Activated B cell treated with CpG ODN at 0.5 μM for 24 hours (primary cell): ENCODE results near the gene FER. TPM values are rescaled to one million over a fixed set of nuclear protein-coding genes. Genes with fewer than 3 reads are reported as not detected.

Experiments used
- ATAC-seq: fragments of 200-7000 bp; cut with Tn5 transposase; one replicate; pipeline ENCODE4 v1.10.0; 2021; ENCODE audit warnings: low read depth, mild to moderate bottlenecking, moderate library complexity
- CTCF ChIA-PET: fragments of 350-600 bp; sonication (Branson Sonifier 250); formaldehyde crosslinking; loops from one replicate; lab custom pipeline; 2021; ENCODE audit warnings: antibody characterized with exemption; lab: Charles Lee
- POLR2A ChIA-PET: fragments of 350-600 bp; sonication (Branson Sonifier 250); formaldehyde crosslinking; loops from one replicate; lab custom pipeline; 2021; ENCODE audit warnings: antibody characterized with exemption; lab: Charles Lee
- DNase-seq: peaks from one replicate; pipeline ENCODE4 v3.0.0; 2022
- H3K27ac Mint-ChIP-seq: one replicate; pipeline ENCODE4 v1.8.0; 2020; ENCODE audit warnings: mixed read lengths
- H3K27me3 Mint-ChIP-seq: one replicate; pipeline ENCODE4 v1.8.0; 2021; ENCODE audit warnings: mixed read lengths
- H3K36me3 Mint-ChIP-seq: one replicate; pipeline ENCODE4 v1.8.0; 2021; ENCODE audit warnings: low read depth, mixed read lengths
- H3K4me1 Mint-ChIP-seq: one replicate; pipeline ENCODE4 v1.8.0; 2021; ENCODE audit warnings: mixed read lengths
- H3K4me3 Mint-ChIP-seq: one replicate; pipeline ENCODE4 v1.8.0; 2020; ENCODE audit warnings: mild to moderate bottlenecking, mixed read lengths
- H3K9me3 Mint-ChIP-seq: one replicate; pipeline ENCODE4 v1.8.0; 2020; ENCODE audit warnings: mixed read lengths
- CTCF ChIP-seq: fragments of 200-600 bp; IDR thresholded peaks from one replicate; pipeline ENCODE4 v1.8.0; 2022; ENCODE audit warnings: antibody characterized with exemption, mild to moderate bottlenecking
- intact Hi-C: fragments of 100-400 bp; cut with micrococcal nuclease; formaldehyde crosslinking; loops from one replicate; pipeline ENCODE4 v1.15.1; 2024
- total RNA-seq: library from RNA; stranded (reverse); gene quantifications from 2 replicates; pipeline ENCODE4 v1.2.3, GENCODE V29; 2022

The FER gene
- total RNA-seq, 1 donor from 2014 or later: 17.3 TPM

GRCh38 chr5:109080481-109080880 lies 332.8 kb downstream of the FER start:
- Mint-ChIP-seq H3K27ac (no peak overlapping the region), H3K27me3 (no peaks in the 10 kb centered on the region), H3K36me3 (no peaks in the 10 kb centered on the region), H3K4me3 (no peak overlapping the region), H3K4me1 (no peaks in the 10 kb centered on the region), H3K9me3 (no peaks in the 10 kb centered on the region)
- CTCF ChIA-PET: no interaction called here
- POLR2A ChIA-PET: no interaction called here
- no peak for TF ChIP-seq CTCF
- intact Hi-C loops: no loop called here
- DNase-seq: no peak
- ATAC-seq: no peak

DNA sequence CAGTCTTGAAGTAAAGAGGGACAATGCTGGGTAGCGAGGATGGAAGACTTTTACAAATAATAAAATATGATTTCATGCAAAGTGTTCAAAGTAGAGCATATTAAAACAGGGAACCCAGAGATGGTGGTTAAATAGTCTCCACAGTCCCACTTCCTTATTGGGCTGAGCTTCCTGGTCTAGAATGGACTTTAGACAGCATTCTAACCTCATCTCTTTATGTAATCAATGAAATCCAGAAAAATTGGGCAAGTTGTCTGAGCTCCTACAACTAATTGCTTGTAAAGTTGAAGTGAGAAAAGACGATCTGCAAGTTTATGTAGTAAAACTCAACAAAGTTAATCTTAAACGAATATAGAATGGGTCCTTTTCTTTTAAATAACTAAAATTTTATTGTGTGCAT lies 333.2 kb downstream of the FER start:
- H3K27ac Mint-ChIP-seq: no peak overlapping the region
- H3K9me3 Mint-ChIP-seq: no peaks in the 10 kb centered on the region
- DNase-seq: no peak
- H3K27me3 Mint-ChIP-seq: no peaks in the 10 kb centered on the region
- H3K4me1 Mint-ChIP-seq: no peaks in the 10 kb centered on the region
- ChIA-PET POLR2A (no interaction called here), CTCF (no interaction called here)
- no peaks in the 10 kb centered on the region for H3K36me3 Mint-ChIP-seq
- intact Hi-C loops: no loop called here
- no peak overlapping the region for H3K4me3 Mint-ChIP-seq
- ATAC-seq: no peak
- TF ChIP-seq CTCF: no peak

GRCh38 chr5:109083937-109084336 lies 336.2 kb downstream of the FER start:
- TF ChIP-seq CTCF: no peak
- Mint-ChIP-seq H3K36me3 (no peaks in the 10 kb centered on the region), H3K4me1 (no peaks in the 10 kb centered on the region), H3K27ac (no peak overlapping the region), H3K27me3 (no peaks in the 10 kb centered on the region), H3K4me3 (no peak overlapping the region), H3K9me3 (no peaks in the 10 kb centered on the region)
- ChIA-PET CTCF (no interaction called here), POLR2A (no interaction called here)
- intact Hi-C loops: no loop called here
- DNase-seq: no peak
- no peak for ATAC-seq

GRCh38 chr5:109089191-109089590 lies 341.5 kb downstream of the FER start:
- no peak overlapping the region for H3K4me3 Mint-ChIP-seq
- DNase-seq (no peak), ATAC-seq (no peak)
- no peaks in the 10 kb centered on the region for H3K27me3 Mint-ChIP-seq
- intact Hi-C loops: no loop called here
- H3K36me3 Mint-ChIP-seq: no peaks in the 10 kb centered on the region
- no peaks in the 10 kb centered on the region for H3K4me1 Mint-ChIP-seq
- no peak overlapping the region for H3K27ac Mint-ChIP-seq
- H3K9me3 Mint-ChIP-seq: peaks cover 2% of the 10 kb centered on the region
- ChIA-PET CTCF (no interaction called here), POLR2A (no interaction called here)
- TF ChIP-seq CTCF: no peak

GRCh38 chr5:109099081-109099480 lies 351.4 kb downstream of the FER start:
- Mint-ChIP-seq H3K27me3 (no peaks in the 10 kb centered on the region), H3K36me3 (no peaks in the 10 kb centered on the region), H3K9me3 (no peaks in the 10 kb centered on the region), H3K27ac (no peak overlapping the region), H3K4me1 (no peaks in the 10 kb centered on the region), H3K4me3 (no peak overlapping the region)
- TF ChIP-seq CTCF: no peak
- ChIA-PET CTCF (no interaction called here), POLR2A (no interaction called here)
- DNase-seq: no peak
- no peak for ATAC-seq
- intact Hi-C loops: loop anchor here (10.0 kb wide), 1 partner anchor 414 kb away; no protein-coding TSS in a partner anchor
